ENCODE measurements around the gene GPR152.

DNA sequence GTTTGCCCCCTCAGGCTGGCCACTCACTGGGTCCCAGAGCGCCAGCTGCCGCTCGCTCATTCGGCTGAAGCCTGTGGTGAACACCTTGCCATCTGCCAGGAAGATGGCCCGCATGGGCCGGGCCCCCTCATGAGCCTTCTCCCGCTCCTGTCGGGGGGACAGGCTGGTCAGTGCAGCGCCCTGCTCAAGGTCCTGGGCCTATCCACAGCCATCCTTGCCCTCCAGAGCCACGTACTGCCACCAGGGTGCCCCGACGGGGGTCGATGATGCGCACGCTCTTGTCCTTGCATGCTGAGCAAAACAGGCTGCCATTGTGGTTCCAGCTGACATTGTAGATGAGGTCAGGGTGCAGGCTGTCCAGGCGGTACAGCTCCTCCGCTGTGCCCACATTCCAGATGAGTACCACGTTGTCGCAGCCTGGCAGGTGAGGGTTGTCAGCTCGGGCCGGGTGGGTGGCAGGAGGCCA lies 11.4 kb downstream of the GPR152 start:
- TF ChIP-seq, protein P1, sequence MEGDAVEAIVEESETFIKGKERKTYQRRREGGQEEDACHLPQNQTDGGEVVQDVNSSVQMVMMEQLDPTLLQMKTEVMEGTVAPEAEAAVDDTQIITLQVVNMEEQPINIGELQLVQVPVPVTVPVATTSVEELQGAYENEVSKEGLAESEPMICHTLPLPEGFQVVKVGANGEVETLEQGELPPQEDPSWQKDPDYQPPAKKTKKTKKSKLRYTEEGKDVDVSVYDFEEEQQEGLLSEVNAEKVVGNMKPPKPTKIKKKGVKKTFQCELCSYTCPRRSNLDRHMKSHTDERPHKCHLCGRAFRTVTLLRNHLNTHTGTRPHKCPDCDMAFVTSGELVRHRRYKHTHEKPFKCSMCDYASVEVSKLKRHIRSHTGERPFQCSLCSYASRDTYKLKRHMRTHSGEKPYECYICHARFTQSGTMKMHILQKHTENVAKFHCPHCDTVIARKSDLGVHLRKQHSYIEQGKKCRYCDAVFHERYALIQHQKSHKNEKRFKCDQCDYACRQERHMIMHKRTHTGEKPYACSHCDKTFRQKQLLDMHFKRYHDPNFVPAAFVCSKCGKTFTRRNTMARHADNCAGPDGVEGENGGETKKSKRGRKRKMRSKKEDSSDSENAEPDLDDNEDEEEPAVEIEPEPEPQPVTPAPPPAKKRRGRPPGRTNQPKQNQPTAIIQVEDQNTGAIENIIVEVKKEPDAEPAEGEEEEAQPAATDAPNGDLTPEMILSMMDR (IDR thresholded peaks at IDR 0.05; ENCODE audit: extremely low read depth in 1 of 2, insufficient read depth in 1 of 2, low read depth in 1 of 2, low read length in 2 of 2): no peak
- TF ChIP-seq POLR2AphosphoS5 (IDR thresholded peaks at IDR 0.05; ENCODE audit: insufficient read depth, low read depth, low read length) (no peak), POLR2A (IDR thresholded peaks at IDR 0.05; ENCODE audit: low read depth, low read length) (no peak), GATA2 (IDR thresholded peaks at IDR 0.05; ENCODE audit: insufficient read depth, insufficient read length, low read depth, low read length) (no peak), JUN (IDR thresholded peaks at IDR 0.05; ENCODE audit: borderline replicate concordance, insufficient read depth, insufficient read length, low read depth) (no peak), EZH2 (IDR thresholded peaks at IDR 0.05; ENCODE audit: borderline replicate concordance, low read depth, low read length, severe bottlenecking) (no peak)

Measured in endothelial cell of umbilical vein (primary cell).